Prostate gland (tissue), 2 donors: ENCODE measurements around the gene PAX5.
A peak's percentile ranks its signal among the peaks of the same experiment; 100 is the strongest.

Source experiments
- POLR2A ChIP-seq: fragments of 450-650 bp; IDR thresholded peaks from one replicate; pipeline ENCODE4 v1.6.1; 2016; ENCODE audit warnings: antibody characterized with exemption, mild to moderate bottlenecking
- TF ChIP-seq, protein P1 (sequence below), 4 experiments: fragments of 200-600 bp in 2 of 4; fragments of 450-650 bp in 2 of 4; sonication (generic) in 2 of 4; IDR thresholded peaks; 1 replicate in 3 of 4; 2 replicates in 1 of 4; pipeline ENCODE4 v1.5.1; 2016 to 2019; ENCODE audit warnings: antibody characterized with exemption in 4 of 4, mild to moderate bottlenecking in 2 of 4, moderate library complexity in 2 of 4

DNA sequence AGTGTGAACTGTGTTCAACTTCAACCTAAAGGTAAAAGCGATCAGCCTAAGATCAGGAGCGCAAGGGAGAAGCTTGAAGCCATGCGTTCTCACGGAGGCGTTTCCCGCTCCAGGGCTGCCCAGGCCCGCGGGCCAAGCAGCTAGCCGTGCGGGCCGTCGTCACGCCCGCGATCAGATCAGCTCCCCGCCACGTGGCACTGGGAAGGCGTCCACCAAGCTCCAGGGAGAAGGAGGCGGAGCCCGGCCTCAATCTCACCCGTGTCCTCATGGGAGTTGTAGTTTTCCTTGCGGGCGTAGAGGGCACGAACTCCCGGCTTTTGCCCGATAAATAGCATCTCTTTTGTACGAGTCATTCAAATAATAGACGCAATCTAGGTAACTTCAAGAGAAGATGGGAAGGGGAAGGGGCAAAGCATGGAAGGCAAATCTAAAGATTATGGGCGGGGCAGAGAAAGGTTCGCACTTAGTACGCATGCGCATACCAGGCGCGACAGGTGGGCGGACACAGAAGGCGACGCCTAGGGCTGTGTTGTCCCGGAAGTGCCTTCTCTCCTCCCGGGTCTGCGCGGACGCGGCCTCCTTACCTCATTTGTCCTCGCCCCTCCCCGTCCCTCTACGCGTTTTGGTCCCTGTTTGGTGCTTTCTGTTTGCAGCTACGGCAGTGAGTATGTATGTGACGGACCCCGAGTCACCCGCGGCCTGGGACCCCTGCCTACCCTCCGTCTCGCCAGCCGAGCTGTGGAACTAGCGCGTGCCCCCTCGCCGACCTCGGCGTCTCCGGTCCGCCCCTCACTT lies 45.5 kb upstream of the PAX5 start:
- peak; percentile 65 for TF ChIP-seq POLR2A
- TF ChIP-seq, protein P1, sequence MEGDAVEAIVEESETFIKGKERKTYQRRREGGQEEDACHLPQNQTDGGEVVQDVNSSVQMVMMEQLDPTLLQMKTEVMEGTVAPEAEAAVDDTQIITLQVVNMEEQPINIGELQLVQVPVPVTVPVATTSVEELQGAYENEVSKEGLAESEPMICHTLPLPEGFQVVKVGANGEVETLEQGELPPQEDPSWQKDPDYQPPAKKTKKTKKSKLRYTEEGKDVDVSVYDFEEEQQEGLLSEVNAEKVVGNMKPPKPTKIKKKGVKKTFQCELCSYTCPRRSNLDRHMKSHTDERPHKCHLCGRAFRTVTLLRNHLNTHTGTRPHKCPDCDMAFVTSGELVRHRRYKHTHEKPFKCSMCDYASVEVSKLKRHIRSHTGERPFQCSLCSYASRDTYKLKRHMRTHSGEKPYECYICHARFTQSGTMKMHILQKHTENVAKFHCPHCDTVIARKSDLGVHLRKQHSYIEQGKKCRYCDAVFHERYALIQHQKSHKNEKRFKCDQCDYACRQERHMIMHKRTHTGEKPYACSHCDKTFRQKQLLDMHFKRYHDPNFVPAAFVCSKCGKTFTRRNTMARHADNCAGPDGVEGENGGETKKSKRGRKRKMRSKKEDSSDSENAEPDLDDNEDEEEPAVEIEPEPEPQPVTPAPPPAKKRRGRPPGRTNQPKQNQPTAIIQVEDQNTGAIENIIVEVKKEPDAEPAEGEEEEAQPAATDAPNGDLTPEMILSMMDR (IDR thresholded peaks at IDR 0.05), result peak in 2 of 4 experiments; percentile 10 to 12
